Neural cell (in vitro differentiated cells): ENCODE data around the gene PRTN3. TPM values are rescaled to one million over a fixed set of nuclear protein-coding genes. Genes with fewer than 3 reads are reported as not detected.

Experiments used
- H2AFZ ChIP-seq: fragments of 200-600, 300-800 bp; sonication (generic), shearing (Covaris generic); 2 replicates; pipeline ENCODE4 v1.6.0; 2014; ENCODE audit warnings: low read depth, mild to moderate bottlenecking, antibody characterized with exemption, low read length, moderate library complexity
- H3F3A ChIP-seq: fragments of 200-600 bp; shearing (Covaris generic); 2 replicates; pipeline ENCODE4 v1.6.1; 2016; ENCODE audit warnings: mild to moderate bottlenecking, moderate library complexity, mixed read lengths, antibody characterized with exemption, low read length; ENCODE audit not compliant: insufficient read depth, poor library complexity, severe bottlenecking
- H3K27ac ChIP-seq: fragments of 200-600, 300-800 bp; sonication (generic), shearing (Covaris generic); 2 replicates; pipeline ENCODE4 v1.5.1; 2014; ENCODE audit warnings: mild to moderate bottlenecking, low read length, moderate library complexity
- H3K27me3 ChIP-seq: fragments of 300-800, 200-600 bp; sonication (generic), shearing (Covaris generic); 2 replicates; pipeline ENCODE4 v1.6.0; 2014; ENCODE audit warnings: mild to moderate bottlenecking, low read depth, low read length, moderate library complexity; ENCODE audit not compliant: insufficient read depth
- H3K36me3 ChIP-seq: fragments of 300-800, 200-600 bp; sonication (generic), shearing (Covaris generic); 2 replicates; pipeline ENCODE4 v1.5.1; 2014; ENCODE audit warnings: mild to moderate bottlenecking, antibody characterized with exemption, low read length, moderate library complexity; ENCODE audit not compliant: insufficient read depth
- H3K4me2 ChIP-seq: fragments of 300-800, 200-600 bp; sonication (generic), shearing (Covaris generic); 2 replicates; pipeline ENCODE4 v1.6.0; 2014; ENCODE audit warnings: mild to moderate bottlenecking, low read length
- H3K4me3 ChIP-seq: fragments of 300-800, 200-600 bp; sonication (generic), shearing (Covaris generic); 2 replicates; pipeline ENCODE4 v1.5.1; 2014; ENCODE audit warnings: mild to moderate bottlenecking, low read length, moderate library complexity
- H3K79me2 ChIP-seq: fragments of 200-600 bp; shearing (Covaris generic); replicated peaks from 2 replicates; pipeline ENCODE4 v1.6.0; 2014; ENCODE audit warnings: mild to moderate bottlenecking, low read length, moderate library complexity; ENCODE audit not compliant: insufficient read depth
- H3K9ac ChIP-seq: fragments of 300-800, 200-600 bp; sonication (generic), shearing (Covaris generic); 2 replicates; pipeline ENCODE4 v1.6.1; 2016; ENCODE audit warnings: mild to moderate bottlenecking, low read length, mixed read lengths
- H3K9me2 ChIP-seq: fragments of 200-600 bp; shearing (Covaris generic); 2 replicates; pipeline ENCODE4 v1.6.1; 2016; ENCODE audit warnings: mild to moderate bottlenecking, low read length, mixed read lengths; ENCODE audit not compliant: insufficient read depth
- H3K9me3 ChIP-seq: fragments of 200-600, 300-800 bp; sonication (generic), shearing (Covaris generic); 2 replicates; pipeline ENCODE4 v1.6.1; 2016; ENCODE audit warnings: mild to moderate bottlenecking, mixed run types, low read length, moderate library complexity, mixed read lengths
- H4K20me1 ChIP-seq: fragments of 200-600 bp; shearing (Covaris generic); 2 replicates; pipeline ENCODE4 v1.6.1; 2016; ENCODE audit warnings: mild to moderate bottlenecking, mixed run types; ENCODE audit not compliant: insufficient read depth
- CTCF ChIP-seq: fragments of 450-650 bp; IDR thresholded peaks from 2 replicates; pipeline ENCODE4 v1.5.1; 2014; ENCODE audit warnings: antibody characterized with exemption, mild to moderate bottlenecking, moderate library complexity; ENCODE audit not compliant: poor library complexity, severe bottlenecking
- EP300 ChIP-seq: fragments of 450-650 bp; conservative IDR thresholded peaks from 2 replicates; pipeline ENCODE4 v1.6.1; 2014; ENCODE audit warnings: antibody characterized with exemption, mild to moderate bottlenecking, moderate library complexity; ENCODE audit not compliant: poor library complexity, severe bottlenecking
- EZH2 ChIP-seq: fragments of 200-600, 300-800 bp; shearing (Covaris generic), sonication (generic); IDR thresholded peaks from 2 replicates; pipeline ENCODE4 v1.6.1; 2014; ENCODE audit warnings: antibody characterized with exemption, low read length, borderline replicate concordance, mild to moderate bottlenecking; ENCODE audit not compliant: insufficient read depth, poor library complexity, severe bottlenecking
- MXI1 ChIP-seq: fragments of 450-650 bp; conservative IDR thresholded peaks from 2 replicates; pipeline ENCODE4 v1.6.1; 2014; ENCODE audit warnings: antibody characterized with exemption, mild to moderate bottlenecking; ENCODE audit not compliant: poor library complexity, severe bottlenecking
- POLR2AphosphoS5 ChIP-seq: IDR thresholded peaks from 2 replicates; pipeline ENCODE4 v1.6.1; 2012
- RAD21 ChIP-seq: fragments of 450-650 bp; conservative IDR thresholded peaks from 2 replicates; pipeline ENCODE4 v1.6.1; 2014; ENCODE audit warnings: antibody characterized with exemption, mild to moderate bottlenecking, moderate library complexity
- REST ChIP-seq: IDR thresholded peaks from 2 replicates; pipeline ENCODE4 v1.6.1; 2012; ENCODE audit warnings: borderline replicate concordance
- SMC3 ChIP-seq: fragments of 450-650 bp; conservative IDR thresholded peaks from 2 replicates; pipeline ENCODE4 v1.6.1; 2014; ENCODE audit warnings: antibody characterized with exemption, mild to moderate bottlenecking, moderate library complexity; ENCODE audit not compliant: poor library complexity
- polyA plus RNA-seq: library from polyadenylated mRNA; depleted of rRNA; stranded (reverse); fragments of >200 nt; gene quantifications from 2 replicates; pipeline ENCODE4 v1.2.3, GENCODE V29; 2014

PRTN3 gene
- polyA plus RNA-seq, 1 donor from 2014 or later: not detected

- H2AFZ ChIP-seq: no peak overlapping the region
- H3F3A ChIP-seq: no peaks in the 10 kb centered on the region
- no peak overlapping the region for H3K9ac ChIP-seq
- no peaks in the 10 kb centered on the region for H3K27me3 ChIP-seq
- no peaks in the 10 kb centered on the region for H3K79me2 ChIP-seq
- H4K20me1 ChIP-seq: no peaks in the 10 kb centered on the region
- H3K9me3 ChIP-seq: no peaks in the 10 kb centered on the region
- H3K9me2 ChIP-seq: no peaks in the 10 kb centered on the region
- H3K4me3 ChIP-seq: no peak overlapping the region
- no peak overlapping the region for H3K27ac ChIP-seq
- H3K4me2 ChIP-seq: no peak overlapping the region
- TF ChIP-seq POLR2AphosphoS5: no peak
- TF ChIP-seq RAD21: no peak
- no peak for TF ChIP-seq SMC3
- TF ChIP-seq EZH2: no peak
- H3K36me3 ChIP-seq: no peaks in the 10 kb centered on the region
Observed at GRCh38 chr19:867855-868457, 27.2 kb downstream of the PRTN3 start.

- Histone ChIP-seq H3K4me3 (no peak overlapping the region), H4K20me1 (no peaks in the 10 kb centered on the region), H3K9me3 (no peaks in the 10 kb centered on the region), H3K79me2 (no peaks in the 10 kb centered on the region), H3K9ac (no peak overlapping the region), H3K36me3 (no peaks in the 10 kb centered on the region), H3K4me2 (no peak overlapping the region), H2AFZ (no peak overlapping the region), H3F3A (no peaks in the 10 kb centered on the region), H3K9me2 (no peaks in the 10 kb centered on the region), H3K27ac (no peak overlapping the region), H3K27me3 (no peaks in the 10 kb centered on the region)
- TF ChIP-seq MXI1: no peak
- no peak for TF ChIP-seq REST
- TF ChIP-seq EP300: no peak
- no peak for TF ChIP-seq CTCF
Observed at GRCh38 chr19:868458-869244, 27.9 kb downstream of the PRTN3 start.
